ENCODE results near the gene LNX2. TPM values are rescaled to one million over a fixed set of nuclear protein-coding genes. Genes with fewer than 3 reads are reported as not detected.

LNX2 gene
- total and polyA plus RNA-seq, 5 donors from 2014 or later: 3.7 to 6.5 (median 4.8) TPM

DNA sequence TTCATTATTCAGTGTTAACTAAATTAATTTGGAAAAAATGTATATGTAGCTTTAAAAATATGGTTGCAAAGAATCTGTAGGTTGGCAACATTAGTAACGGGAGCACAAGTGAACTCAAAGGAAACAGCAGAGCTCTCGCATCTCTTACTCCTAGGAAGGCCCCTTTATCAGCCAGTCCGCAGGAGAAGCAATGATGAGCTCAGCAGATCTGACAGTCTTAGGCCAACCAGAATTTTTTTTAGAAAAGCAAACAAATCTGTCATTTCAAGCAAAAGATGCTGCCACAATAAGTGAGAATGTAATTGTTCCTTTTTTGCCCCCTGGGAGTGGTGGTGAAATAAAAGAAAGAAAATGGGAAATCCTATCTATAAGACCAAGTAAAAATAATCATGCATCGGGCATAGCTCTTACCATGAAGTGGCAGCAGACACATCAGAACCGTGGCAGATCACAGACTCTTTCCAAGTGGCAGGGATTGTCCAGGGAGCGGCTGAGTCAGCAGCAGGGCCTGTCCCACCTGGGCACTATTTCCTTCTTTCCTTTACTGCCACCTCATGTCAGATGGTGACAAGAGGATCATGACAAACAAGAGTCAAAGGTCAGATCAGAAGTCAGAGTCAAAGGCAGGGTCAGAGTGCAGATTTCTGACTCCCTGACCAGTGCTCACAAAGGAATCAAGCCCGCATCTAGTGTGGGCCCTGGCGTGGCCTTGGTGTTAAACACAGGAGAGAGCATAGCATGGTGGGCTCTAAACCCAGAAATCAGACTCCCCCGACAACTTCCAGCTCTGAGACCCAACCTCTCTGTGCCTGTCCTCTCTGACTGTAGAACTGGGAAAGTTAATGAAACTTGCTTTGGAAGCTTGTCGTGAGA, 86.0 kb downstream of the LNX2 start:
- H3K36me3 ChIP-seq (ENCODE audit: control insufficient read depth, insufficient read depth, low read length): no peaks in the 10 kb centered on the region
- ATAC-seq (ENCODE audit: low read depth in 2 of 2): no peak
- H3K27ac ChIP-seq (ENCODE audit: insufficient read depth, low read length, poor library complexity, severe bottlenecking): no peak overlapping the region
- peaks cover 0 to 1% (median 0%) of the 10 kb centered on the region in 7 donors for H3K9me3 Mint-ChIP-seq
- peaks cover 0 to 10% (median 0%) of the 10 kb centered on the region in 4 donors for H3K4me1 Mint-ChIP-seq
- no peaks in the 10 kb centered on the region for H3K27me3 Mint-ChIP-seq
- DNase-seq: no peak
- no peak overlapping the region for H3K4me3 Mint-ChIP-seq
- H3K27me3 ChIP-seq (ENCODE audit: control insufficient read depth, insufficient read depth, low read length): no peaks in the 10 kb centered on the region
- H3K36me3 Mint-ChIP-seq: no peaks in the 10 kb centered on the region
- H3K27ac Mint-ChIP-seq: no peak overlapping the region
- H3K9me3 ChIP-seq (ENCODE audit: control insufficient read depth in 2 of 2, low read length in 2 of 2): no peaks in the 10 kb centered on the region
- no peak overlapping the region for H3K4me3 ChIP-seq (ENCODE audit: low read depth, low read length)
- peaks cover 6% of the 10 kb centered on the region for H3K4me1 ChIP-seq (ENCODE audit: control insufficient read depth, insufficient read depth, low read length, poor library complexity, severe bottlenecking)

- peak; percentile 45 to 62 for ATAC-seq (ENCODE audit: low read depth in 2 of 2)
- H3K4me3 ChIP-seq (ENCODE audit: low read depth, low read length): no peak overlapping the region
These were observed 87.1 kb downstream of the LNX2 start for GRCh38 chr13:27533155-27533643.

GRCh38 chr13:27528908-27529307, 91.4 kb downstream of the LNX2 start:
- Mint-ChIP-seq H3K27me3 (no peaks in the 10 kb centered on the region), H3K4me1 (peaks cover 0 to 10% (median 1%) of the 10 kb centered on the region in 4 donors), H3K27ac (no peak overlapping the region), H3K36me3 (no peaks in the 10 kb centered on the region), H3K4me3 (no peak overlapping the region), H3K9me3 (peaks cover 0 to 2% (median 0%) of the 10 kb centered on the region in 7 donors)
- H3K36me3 ChIP-seq (ENCODE audit: control insufficient read depth, insufficient read depth, low read length): no peaks in the 10 kb centered on the region
- no peak overlapping the region for H3K27ac ChIP-seq (ENCODE audit: insufficient read depth, low read length, poor library complexity, severe bottlenecking)
- DNase-seq: no peak
- peaks cover 6% of the 10 kb centered on the region for H3K4me1 ChIP-seq (ENCODE audit: control insufficient read depth, insufficient read depth, low read length, poor library complexity, severe bottlenecking)
- H3K4me3 ChIP-seq (ENCODE audit: low read depth, low read length): no peak overlapping the region
- no peaks in the 10 kb centered on the region for H3K27me3 ChIP-seq (ENCODE audit: control insufficient read depth, insufficient read depth, low read length)
- no peak for ATAC-seq (ENCODE audit: low read depth in 2 of 2)
- H3K9me3 ChIP-seq (ENCODE audit: control insufficient read depth in 2 of 2, low read length in 2 of 2): no peaks in the 10 kb centered on the region

More at GRCh38 chr13:27533155-27533643, 87.1 kb downstream of the LNX2 start:
- no peaks in the 10 kb centered on the region for H3K36me3 Mint-ChIP-seq
- peak overlapping the region in 1 of 3 donors; percentile 23 for H3K27ac Mint-ChIP-seq
- Histone ChIP-seq H3K9me3 (ENCODE audit: control insufficient read depth in 2 of 2, low read length in 2 of 2) (no peaks in the 10 kb centered on the region), H3K27me3 (ENCODE audit: control insufficient read depth, insufficient read depth, low read length) (no peaks in the 10 kb centered on the region), H3K4me1 (ENCODE audit: control insufficient read depth, insufficient read depth, low read length, poor library complexity, severe bottlenecking) (peaks cover 6% of the 10 kb centered on the region), H3K36me3 (ENCODE audit: control insufficient read depth, insufficient read depth, low read length) (no peaks in the 10 kb centered on the region), H3K27ac (ENCODE audit: insufficient read depth, low read length, poor library complexity, severe bottlenecking) (no peak overlapping the region)
- peaks cover 0 to 2% (median 0%) of the 10 kb centered on the region in 7 donors for H3K9me3 Mint-ChIP-seq
- peak; percentile 6 to 41 (median 16) for DNase-seq
- H3K4me1 Mint-ChIP-seq: peaks cover 0 to 10% (median 0%) of the 10 kb centered on the region in 4 donors
- peak overlapping the region in 1 of 4 donors; percentile 29 for H3K4me3 Mint-ChIP-seq
- no peaks in the 10 kb centered on the region for H3K27me3 Mint-ChIP-seq

DNA sequence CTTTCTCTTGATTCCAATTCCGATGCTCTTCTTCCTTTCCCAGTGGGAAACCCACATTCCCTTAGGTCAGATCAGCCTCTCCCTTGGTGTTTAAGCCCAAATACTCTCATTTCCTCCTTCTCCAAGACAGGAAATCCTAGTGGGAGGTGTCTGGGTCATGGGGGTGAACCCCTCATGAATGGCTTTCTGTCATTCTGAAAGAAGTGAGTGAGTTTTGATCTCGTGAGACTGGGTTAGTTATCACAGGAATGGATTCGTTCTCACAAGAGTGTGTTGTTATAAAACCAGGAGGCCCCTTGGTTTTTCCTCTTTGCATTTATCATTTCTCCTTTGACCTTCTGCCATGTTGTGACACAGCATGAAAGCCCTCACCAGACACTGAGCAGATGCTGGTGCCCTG, 93.8 kb downstream of the LNX2 start:
- H3K36me3 Mint-ChIP-seq: no peaks in the 10 kb centered on the region
- peaks cover 0 to 2% (median 0%) of the 10 kb centered on the region in 7 donors for H3K9me3 Mint-ChIP-seq
- ATAC-seq (ENCODE audit: low read depth in 2 of 2): no peak
- H3K27me3 ChIP-seq (ENCODE audit: control insufficient read depth, insufficient read depth, low read length): no peaks in the 10 kb centered on the region
- H3K36me3 ChIP-seq (ENCODE audit: control insufficient read depth, insufficient read depth, low read length): no peaks in the 10 kb centered on the region
- no peak overlapping the region for H3K27ac ChIP-seq (ENCODE audit: insufficient read depth, low read length, poor library complexity, severe bottlenecking)
- no peak overlapping the region for H3K27ac Mint-ChIP-seq
- peaks cover 0 to 2% (median 0%) of the 10 kb centered on the region in 4 donors for H3K4me1 Mint-ChIP-seq
- no peaks in the 10 kb centered on the region for H3K4me1 ChIP-seq (ENCODE audit: control insufficient read depth, insufficient read depth, low read length, poor library complexity, severe bottlenecking)
- no peak for DNase-seq
- no peaks in the 10 kb centered on the region for H3K27me3 Mint-ChIP-seq
- no peak overlapping the region for H3K4me3 ChIP-seq (ENCODE audit: low read depth, low read length)
- H3K4me3 Mint-ChIP-seq: no peak overlapping the region
- H3K9me3 ChIP-seq (ENCODE audit: control insufficient read depth in 2 of 2, low read length in 2 of 2): no peaks in the 10 kb centered on the region

- Mint-ChIP-seq H3K36me3 (no peaks in the 10 kb centered on the region), H3K4me3 (no peak overlapping the region), H3K9me3 (peaks cover 0 to 1% (median 0%) of the 10 kb centered on the region in 7 donors), H3K27me3 (no peaks in the 10 kb centered on the region), H3K4me1 (peaks cover 0 to 2% (median 0%) of the 10 kb centered on the region in 4 donors), H3K27ac (peak overlapping the region in 1 of 3 donors; percentile 7)
- H3K36me3 ChIP-seq (ENCODE audit: control insufficient read depth, insufficient read depth, low read length): no peaks in the 10 kb centered on the region
- no peak for ATAC-seq (ENCODE audit: low read depth in 2 of 2)
- no peaks in the 10 kb centered on the region for H3K4me1 ChIP-seq (ENCODE audit: control insufficient read depth, insufficient read depth, low read length, poor library complexity, severe bottlenecking)
- H3K9me3 ChIP-seq (ENCODE audit: control insufficient read depth in 2 of 2, low read length in 2 of 2): no peaks in the 10 kb centered on the region
- H3K27me3 ChIP-seq (ENCODE audit: control insufficient read depth, insufficient read depth, low read length): no peaks in the 10 kb centered on the region
- no peak overlapping the region for H3K4me3 ChIP-seq (ENCODE audit: low read depth, low read length)
- no peak for DNase-seq
- H3K27ac ChIP-seq (ENCODE audit: insufficient read depth, low read length, poor library complexity, severe bottlenecking): no peak overlapping the region
These were observed 95.1 kb downstream of the LNX2 start for GRCh38 chr13:27524981-27525975.

GRCh38 chr13:27523346-27524073, 96.8 kb downstream of the LNX2 start:
- ATAC-seq (ENCODE audit: low read depth in 2 of 2) (no peak), DNase-seq (peak in 1 of 3 donors; percentile 4)
- H3K4me3 ChIP-seq (ENCODE audit: low read depth, low read length): no peak overlapping the region
- no peaks in the 10 kb centered on the region for H3K4me1 ChIP-seq (ENCODE audit: control insufficient read depth, insufficient read depth, low read length, poor library complexity, severe bottlenecking)
- H3K27me3 ChIP-seq (ENCODE audit: control insufficient read depth, insufficient read depth, low read length): peaks cover 6% of the 10 kb centered on the region
- H3K9me3 Mint-ChIP-seq: peaks cover 0 to 1% (median 0%) of the 10 kb centered on the region in 7 donors
- H3K4me3 Mint-ChIP-seq: no peak overlapping the region
- peak overlapping the region in 1 of 3 donors; percentile 24 for H3K27ac Mint-ChIP-seq
- peaks cover 0 to 2% (median 0%) of the 10 kb centered on the region in 4 donors for H3K4me1 Mint-ChIP-seq
- peaks cover 17% of the 10 kb centered on the region for H3K27me3 Mint-ChIP-seq
- no peaks in the 10 kb centered on the region for H3K36me3 ChIP-seq (ENCODE audit: control insufficient read depth, insufficient read depth, low read length)
- H3K9me3 ChIP-seq (ENCODE audit: control insufficient read depth in 2 of 2, low read length in 2 of 2): no peaks in the 10 kb centered on the region
- H3K36me3 Mint-ChIP-seq: no peaks in the 10 kb centered on the region
- H3K27ac ChIP-seq (ENCODE audit: insufficient read depth, low read length, poor library complexity, severe bottlenecking): no peak overlapping the region

- no peak overlapping the region for H3K4me3 ChIP-seq (ENCODE audit: low read depth, low read length)
- Mint-ChIP-seq H3K4me1 (peaks cover 0 to 2% (median 0%) of the 10 kb centered on the region in 4 donors), H3K27ac (no peak overlapping the region), H3K36me3 (no peaks in the 10 kb centered on the region), H3K9me3 (peaks cover 0 to 1% (median 0%) of the 10 kb centered on the region in 7 donors), H3K4me3 (no peak overlapping the region), H3K27me3 (peaks cover 21% of the 10 kb centered on the region)
- no peaks in the 10 kb centered on the region for H3K36me3 ChIP-seq (ENCODE audit: control insufficient read depth, insufficient read depth, low read length)
- H3K27me3 ChIP-seq (ENCODE audit: control insufficient read depth, insufficient read depth, low read length): peaks cover 10% of the 10 kb centered on the region
- ATAC-seq (ENCODE audit: low read depth in 2 of 2) (no peak), DNase-seq (no peak)
- H3K9me3 ChIP-seq (ENCODE audit: control insufficient read depth in 2 of 2, low read length in 2 of 2): no peaks in the 10 kb centered on the region
- no peak overlapping the region for H3K27ac ChIP-seq (ENCODE audit: insufficient read depth, low read length, poor library complexity, severe bottlenecking)
- H3K4me1 ChIP-seq (ENCODE audit: control insufficient read depth, insufficient read depth, low read length, poor library complexity, severe bottlenecking): no peaks in the 10 kb centered on the region
These were observed 97.5 kb downstream of the LNX2 start for GRCh38 chr13:27522847-27523246.

Measured in CD4-positive, CD25-positive, alpha-beta regulatory T cell (primary cell).